ENCODE data around the gene CACNA1C. TPM values are rescaled to one million over a fixed set of nuclear protein-coding genes. Genes with fewer than 3 reads are reported as not detected.
"Not testable (repeated sequence)": the region's sequence is repeated elsewhere in the genome, so short reads cannot be mapped to it uniquely, and the experiment has no call there.

Gene CACNA1C
- total and polyA plus RNA-seq, 8 donors = 0.31 to 55.8 (median 7.2) TPM

GRCh38 chr12:2250797-2251196 lies 198.0 kb downstream of the CACNA1C start:
- whole genome bisulfite sequencing, 5 donors = 63 to 81% (median 75%) methylated on average over 5 of the region's 5 CpGs
- no peaks in the 10 kb centered on the region for H3K27me3 ChIP-seq
- TF ChIP-seq EP300 (IDR thresholded peaks at IDR 0.05) (no peak), POLR2AphosphoS5 (IDR thresholded peaks at IDR 0.05) (peak in 1 of 3 donors; percentile 6)
- H3K9me3 ChIP-seq = no peaks in the 10 kb centered on the region
- H3K36me3 ChIP-seq = no peaks in the 10 kb centered on the region
- peaks cover 0 to 29% (median 5%) of the 10 kb centered on the region in 4 donors for H3K4me1 ChIP-seq
- H3K27ac ChIP-seq = peak overlapping the region in 1 of 5 donors; percentile 79
- intact Hi-C loops (cut with DNase I; ENCODE audit: low total_unique reads) = no loop called here
- no peak for DNase-seq
- H3K4me3 ChIP-seq = no peak overlapping the region

GRCh38 chr12:2251526-2252209 lies 198.9 kb downstream of the CACNA1C start:
- TF ChIP-seq POLR2A (IDR thresholded peaks at IDR 0.05) (no peak), EP300 (IDR thresholded peaks at IDR 0.05) (no peak), POLR2AphosphoS5 (IDR thresholded peaks at IDR 0.05) (no peak), CTCF (IDR thresholded peaks at IDR 0.05) (no peak)
- intact Hi-C loops (cut with DNase I; ENCODE audit: low total_unique reads) = no loop called here
- DNase-seq = no peak
- H3K9me3 ChIP-seq = no peaks in the 10 kb centered on the region
- H3K27me3 ChIP-seq = no peaks in the 10 kb centered on the region
- H3K36me3 ChIP-seq = no peaks in the 10 kb centered on the region
- 71 to 82% (median 78%) methylated on average over 8 of the region's 8 CpGs for WGBS, 5 donors
- H3K4me1 ChIP-seq = peaks cover 0 to 22% (median 7%) of the 10 kb centered on the region in 4 donors
- peak overlapping the region in 1 of 5 donors; percentile 79 for H3K27ac ChIP-seq
- H3K4me3 ChIP-seq = no peak overlapping the region

GRCh38 chr12:2255311-2255710 lies 202.5 kb downstream of the CACNA1C start:
- no peak overlapping the region for H3K27ac ChIP-seq
- intact Hi-C loops (cut with DNase I; ENCODE audit: low total_unique reads) = no loop called here
- 85 to 94% (median 89%) methylated on average over 2 of the region's 2 CpGs for WGBS, 5 donors

GRCh38 chr12:2255731-2256130 lies 202.9 kb downstream of the CACNA1C start:
- H3K27ac ChIP-seq = not testable (repeated sequence)
- 81 to 87% (median 84%) methylated on average over 9 of the region's 9 CpGs for WGBS, 5 donors

More at GRCh38 chr12:2255311-2255710, 202.5 kb downstream of the CACNA1C start:
- Histone ChIP-seq H3K9me3 (no peaks in the 10 kb centered on the region), H3K27me3 (no peaks in the 10 kb centered on the region), H3K4me1 (peaks cover 0 to 11% (median 0%) of the 10 kb centered on the region in 4 donors), H3K4me3 (no peak overlapping the region), H3K36me3 (no peaks in the 10 kb centered on the region)
- no peak for DNase-seq
- no peak for TF ChIP-seq POLR2AphosphoS5 (IDR thresholded peaks at IDR 0.05)
- TF ChIP-seq EP300 (IDR thresholded peaks at IDR 0.05) = no peak
- no peak for TF ChIP-seq CTCF (IDR thresholded peaks at IDR 0.05)
- no peak for TF ChIP-seq POLR2A (IDR thresholded peaks at IDR 0.05)

GRCh38 chr12:2256453-2256852 lies 203.7 kb downstream of the CACNA1C start:
- intact Hi-C loops (cut with DNase I; ENCODE audit: low total_unique reads) = no loop called here
- no peak overlapping the region for H3K27ac ChIP-seq

More at GRCh38 chr12:2255731-2256130, 202.9 kb downstream of the CACNA1C start:
- intact Hi-C loops (cut with DNase I; ENCODE audit: low total_unique reads); H3K27me3 ChIP-seq; DNase-seq; H3K4me3 ChIP-seq; H3K9me3 ChIP-seq; H3K36me3 ChIP-seq: not testable (repeated sequence)
- H3K4me1 ChIP-seq = peaks cover 0 to 11% (median 0%) of the 10 kb centered on the region in 4 donors

More at GRCh38 chr12:2256453-2256852, 203.7 kb downstream of the CACNA1C start:
- 82 to 92% (median 90%) methylated on average over 6 of the region's 6 CpGs for WGBS, 5 donors
- Histone ChIP-seq H3K27me3 (no peaks in the 10 kb centered on the region), H3K36me3 (no peaks in the 10 kb centered on the region), H3K4me3 (no peak overlapping the region), H3K9me3 (no peaks in the 10 kb centered on the region), H3K4me1 (peaks cover 0 to 11% (median 0%) of the 10 kb centered on the region in 4 donors)
- TF ChIP-seq POLR2AphosphoS5 (IDR thresholded peaks at IDR 0.05) (no peak), CTCF (IDR thresholded peaks at IDR 0.05) (no peak), EP300 (IDR thresholded peaks at IDR 0.05) (no peak), POLR2A (IDR thresholded peaks at IDR 0.05) (no peak)
- DNase-seq = no peak
